ENCODE results near the gene SLX9.

DNA sequence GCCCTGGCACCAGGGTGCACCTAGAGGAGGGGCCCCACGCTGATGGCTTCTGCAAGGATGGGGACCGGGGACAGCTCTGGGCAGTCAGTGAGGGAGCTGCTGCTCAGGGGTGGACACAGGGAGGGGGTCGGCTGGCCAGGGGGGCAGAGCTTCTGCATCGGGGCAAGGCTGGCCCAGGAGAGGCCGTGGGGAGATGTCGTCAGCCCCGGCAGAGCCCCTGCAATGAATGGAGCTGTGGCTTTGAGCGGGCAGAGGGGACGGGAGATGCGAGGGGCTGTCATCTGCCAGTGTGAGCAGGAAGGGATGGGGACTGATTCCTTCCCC lies 31.8 kb downstream of the SLX9 start:
- no peak for TF ChIP-seq CTCF (IDR thresholded peaks at IDR 0.05)
- no peak for TF ChIP-seq POLR2A (IDR thresholded peaks at IDR 0.05)
